H9 (cell line): ENCODE results near the gene FUT9. TPM values are rescaled to one million over a fixed set of nuclear protein-coding genes. Genes with fewer than 3 reads are reported as not detected.

Source experiments
- DNase-seq: peaks from one replicate; pipeline ENCODE4 v3.0.0-alpha.2; 2017
- H2AFZ ChIP-seq: one replicate; pipeline ENCODE4 v1.6.1; 2013; ENCODE audit warnings: mild to moderate bottlenecking, low read length, control low read depth, moderate library complexity
- H2AK5ac ChIP-seq: 2 replicates; pipeline ENCODE4 v1.6.1; 2013; ENCODE audit warnings: low read length, control low read depth, mixed read lengths; ENCODE audit not compliant: insufficient read length
- H2BK120ac ChIP-seq: one replicate; pipeline ENCODE4 v1.6.1; 2013; ENCODE audit warnings: low read depth, mild to moderate bottlenecking, low read length, control low read depth, inconsistent platforms; ENCODE audit not compliant: poor library complexity, severe bottlenecking
- H2BK12ac ChIP-seq: 2 replicates; pipeline ENCODE4 v1.6.1; 2013; ENCODE audit warnings: low read length, control low read depth, mixed read lengths, low read depth; ENCODE audit not compliant: insufficient read length
- H2BK15ac ChIP-seq: 2 replicates; pipeline ENCODE4 v1.6.1; 2013; ENCODE audit warnings: low read depth, low read length, control low read depth
- H2BK20ac ChIP-seq: one replicate; pipeline ENCODE4 v1.6.1; 2013; ENCODE audit warnings: low read depth, mild to moderate bottlenecking, low read length, control low read depth, inconsistent platforms; ENCODE audit not compliant: poor library complexity, severe bottlenecking
- H2BK5ac ChIP-seq: 2 replicates; pipeline ENCODE4 v1.6.1; 2013; ENCODE audit warnings: low read length, control low read depth, mixed read lengths; ENCODE audit not compliant: insufficient read length
- H3K14ac ChIP-seq: 2 replicates; pipeline ENCODE4 v1.6.1; 2013; ENCODE audit warnings: low read length, control low read depth; ENCODE audit not compliant: insufficient read depth
- H3K18ac ChIP-seq: 2 replicates; pipeline ENCODE4 v1.6.1; 2013; ENCODE audit warnings: low read depth, mild to moderate bottlenecking, mixed read lengths, low read length, control low read depth; ENCODE audit not compliant: insufficient read length
- H3K23ac ChIP-seq: 2 replicates; pipeline ENCODE4 v1.6.1; 2013; ENCODE audit warnings: low read length, control low read depth, mixed read lengths, low read depth; ENCODE audit not compliant: insufficient read length
- H3K23me2 ChIP-seq: 2 replicates; pipeline ENCODE4 v1.6.1; 2013; ENCODE audit warnings: low read depth, mild to moderate bottlenecking, mixed read lengths, low read length, control low read depth; ENCODE audit not compliant: insufficient read length, poor library complexity, severe bottlenecking
- H3K27ac ChIP-seq: 2 replicates; pipeline ENCODE4 v1.5.1; 2013; ENCODE audit warnings: low read length, control low read depth, mixed read lengths, low read depth; ENCODE audit not compliant: insufficient read length
- H3K27me3 ChIP-seq: 2 replicates; pipeline ENCODE4 v1.6.1; 2013; ENCODE audit warnings: low read length, control low read depth, inconsistent platforms; ENCODE audit not compliant: insufficient read depth
- H3K4ac ChIP-seq: 2 replicates; pipeline ENCODE4 v1.6.1; 2013; ENCODE audit warnings: low read depth, mild to moderate bottlenecking, control low read depth, inconsistent platforms, low read length, moderate library complexity
- H3K4me1 ChIP-seq: 2 replicates; pipeline ENCODE4 v1.6.1; 2013; ENCODE audit warnings: low read length, control low read depth, inconsistent platforms; ENCODE audit not compliant: insufficient read depth
- H3K4me2 ChIP-seq: 2 replicates; pipeline ENCODE4 v1.6.1; 2013; ENCODE audit warnings: low read length, control low read depth, mixed read lengths; ENCODE audit not compliant: insufficient read length, insufficient read depth
- H3K56ac ChIP-seq: 2 replicates; pipeline ENCODE4 v1.6.1; 2013; ENCODE audit warnings: low read depth, mild to moderate bottlenecking, mixed read lengths, low read length, control low read depth; ENCODE audit not compliant: insufficient read length
- H3K79me1 ChIP-seq: 2 replicates; pipeline ENCODE4 v1.6.1; 2013; ENCODE audit warnings: low read depth, mild to moderate bottlenecking, moderate library complexity, low read length, control low read depth, inconsistent platforms; ENCODE audit not compliant: insufficient read depth, poor library complexity, severe bottlenecking
- H3K79me2 ChIP-seq: 2 replicates; pipeline ENCODE4 v1.6.1; 2013; ENCODE audit warnings: low read length, control low read depth, inconsistent platforms; ENCODE audit not compliant: insufficient read depth
- H3K9ac ChIP-seq: 2 replicates; pipeline ENCODE4 v1.6.1; 2013; ENCODE audit warnings: low read length, control low read depth, mixed read lengths; ENCODE audit not compliant: insufficient read length; ENCODE audit errors: extremely low read depth
- H3K9me3 ChIP-seq: one replicate; pipeline ENCODE4 v1.6.1; 2013; ENCODE audit warnings: low read depth, low read length, inconsistent platforms; ENCODE audit not compliant: control insufficient read depth
- H3T11ph ChIP-seq: one replicate; pipeline ENCODE4 v1.6.1; 2013; ENCODE audit warnings: mild to moderate bottlenecking, low read length, control low read depth, inconsistent platforms
- H4K20me1 ChIP-seq: one replicate; pipeline ENCODE4 v1.6.1; 2013; ENCODE audit not compliant: control insufficient read depth, insufficient read length, insufficient read depth
- H4K5ac ChIP-seq: 2 replicates; pipeline ENCODE4 v1.6.1; 2013; ENCODE audit warnings: low read depth, mild to moderate bottlenecking, mixed read lengths, low read length, control low read depth; ENCODE audit not compliant: insufficient read length
- H4K8ac ChIP-seq: replicated peaks from 2 replicates; pipeline ENCODE4 v1.6.1; 2013; ENCODE audit warnings: low read length, control low read depth, mixed read lengths, low read depth; ENCODE audit not compliant: insufficient read length
- H4K91ac ChIP-seq: 2 replicates; pipeline ENCODE4 v1.6.1; 2013; ENCODE audit warnings: low read depth, mild to moderate bottlenecking, moderate library complexity, mixed read lengths, low read length, control low read depth; ENCODE audit not compliant: insufficient read length
- H3K27ac Mint-ChIP-seq, 3 experiments: 2 replicates in 2 of 3; 3 replicates in 1 of 3; pipeline ENCODE4 v1.8.0; 2020 to 2021; ENCODE audit warnings: mixed read lengths in 3 of 3, mild to moderate bottlenecking in 1 of 3, moderate library complexity in 1 of 3
- H3K27me3 Mint-ChIP-seq: 2 replicates; pipeline ENCODE4 v1.8.0; 2021; ENCODE audit warnings: low read depth, mild to moderate bottlenecking, moderate library complexity, mixed read lengths
- H3K36me3 Mint-ChIP-seq, 3 experiments: 2 replicates in 2 of 3; 3 replicates in 1 of 3; pipeline ENCODE4 v1.8.0; 2020 to 2021; ENCODE audit warnings: low read depth in 3 of 3, mixed read lengths in 3 of 3; ENCODE audit not compliant: insufficient read depth in 1 of 3
- H3K4me1 Mint-ChIP-seq, 2 experiments: 2 replicates each; pipeline ENCODE4 v1.8.0; 2020; ENCODE audit warnings: mixed read lengths in 2 of 2
- H3K4me3 Mint-ChIP-seq, 2 experiments: 2 replicates in 1 of 2; 3 replicates in 1 of 2; pipeline ENCODE4 v1.8.0; 2020 to 2021; ENCODE audit warnings: mild to moderate bottlenecking in 2 of 2, mixed read lengths in 2 of 2, moderate library complexity in 1 of 2
- H3K9me3 Mint-ChIP-seq, 2 experiments: 2 replicates in 1 of 2; 3 replicates in 1 of 2; pipeline ENCODE4 v1.8.0; 2020; ENCODE audit warnings: mild to moderate bottlenecking in 2 of 2, mixed read lengths in 2 of 2, moderate library complexity in 1 of 2
- CTCF ChIP-seq: fragments of 200-600 bp; sonication (generic); conservative IDR thresholded peaks from 3 replicates; pipeline ENCODE4 v1.8.0; 2021; ENCODE audit warnings: antibody characterized with exemption, mild to moderate bottlenecking
- WGBS: extraction: QIAGEN DNeasy Blood & Tissue Kit; methylation state at CpG from one replicate; pipeline ENCODE4 v1.1.7; 2013; ENCODE audit warnings: missing lambda C conversion rate, low lambda C conversion rate, mixed read lengths; ENCODE audit not compliant: insufficient read length; ENCODE audit errors: extremely low coverage; 5-methylcytosine and 5-hydroxymethylcytosine counted together
- total RNA-seq: library from RNA; stranded (reverse); gene quantifications from 2 replicates; pipeline ENCODE4 v1.2.1, GENCODE V29; 2021

FUT9 gene
- total RNA-seq, 1 experiment from 2014 or later: 1.6 TPM

- Histone ChIP-seq H3K27me3 (no peaks in the 10 kb centered on the region), H4K8ac (no peak overlapping the region), H3K18ac (no peak overlapping the region), H2BK20ac (no peak overlapping the region), H3K14ac (no peak overlapping the region), H2BK120ac (no peak overlapping the region), H3K9ac (no peak overlapping the region), H2AK5ac (no peak overlapping the region), H3K56ac (no peak overlapping the region), H4K20me1 (no peaks in the 10 kb centered on the region), H2BK12ac (no peak overlapping the region), H3K4me2 (no peak overlapping the region), H3K23ac (no peak overlapping the region), H3K23me2 (no peaks in the 10 kb centered on the region), H4K5ac (no peak overlapping the region), H2BK5ac (no peak overlapping the region), H3K4ac (no peak overlapping the region), H2BK15ac (no peak overlapping the region), H3K27ac (no peak overlapping the region), H3K9me3 (no peaks in the 10 kb centered on the region), H3K4me1 (no peaks in the 10 kb centered on the region), H4K91ac (no peak overlapping the region), H2AFZ (no peak overlapping the region), H3K79me1 (no peaks in the 10 kb centered on the region), H3T11ph (no peak overlapping the region), H3K79me2 (no peaks in the 10 kb centered on the region)
- H3K27ac Mint-ChIP-seq: no peak overlapping the region
- no peak for TF ChIP-seq CTCF
- no CpG with 5 or more reads among the region's 3 CpGs for WGBS
- H3K36me3 Mint-ChIP-seq: no peaks in the 10 kb centered on the region
- no peak for DNase-seq
- H3K9me3 Mint-ChIP-seq: no peaks in the 10 kb centered on the region
- no peaks in the 10 kb centered on the region for H3K27me3 Mint-ChIP-seq
- H3K4me1 Mint-ChIP-seq: peaks cover 5 to 11% of the 10 kb centered on the region in 2 experiments
- H3K4me3 Mint-ChIP-seq: no peak overlapping the region
These were observed 57.8 kb downstream of the FUT9 start for GRCh38 chr6:96073555-96073954.
